GM23338 (cell line): ENCODE data around the gene BAHCC1. TPM values are rescaled to one million over a fixed set of nuclear protein-coding genes. Genes with fewer than 3 reads are reported as not detected.

Experiments used
- ATAC-seq: fragments of 200-7000 bp; cut with Tn5 transposase; 3 replicates; pipeline ENCODE4 v1.9.1; 2020
- DNase-seq: peaks from one replicate; pipeline ENCODE4 v3.0.0-alpha.2; 2015; ENCODE audit warnings: low spot score
- H2AFZ ChIP-seq: fragments of 200-600 bp; sonication (generic); 2 replicates; pipeline ENCODE4 v1.8.0; 2016; ENCODE audit warnings: antibody characterized with exemption, mild to moderate bottlenecking, moderate library complexity
- H3F3A ChIP-seq: fragments of 200-600 bp; sonication (generic); replicated peaks from 2 replicates; pipeline ENCODE4 v1.8.0; 2017; ENCODE audit warnings: antibody characterized with exemption, mixed run types, low read depth
- H3K27ac ChIP-seq: fragments of 200-600 bp; sonication (generic); 2 replicates; pipeline ENCODE4 v1.6.1; 2016; ENCODE audit warnings: low read depth
- H3K27me3 ChIP-seq: fragments of 200-600 bp; sonication (generic); 2 replicates; pipeline ENCODE4 v1.8.0; 2016; ENCODE audit warnings: mild to moderate bottlenecking, mixed run types, moderate library complexity; ENCODE audit not compliant: insufficient read depth
- H3K36me3 ChIP-seq: fragments of 200-600 bp; sonication (generic); 2 replicates; pipeline ENCODE4 v1.8.0; 2016; ENCODE audit warnings: mild to moderate bottlenecking; ENCODE audit not compliant: insufficient read depth
- H3K4me1 ChIP-seq: fragments of 200-600 bp; sonication (generic); 2 replicates; pipeline ENCODE4 v1.8.0; 2016; ENCODE audit warnings: mild to moderate bottlenecking, moderate library complexity; ENCODE audit not compliant: insufficient read depth
- H3K4me2 ChIP-seq: fragments of 200-600 bp; sonication (generic); 2 replicates; pipeline ENCODE4 v1.7.1; 2017; ENCODE audit warnings: mixed run types
- H3K4me3 ChIP-seq: fragments of 200-600 bp; sonication (generic); 2 replicates; pipeline ENCODE4 v1.6.1; 2016; ENCODE audit warnings: mixed run types
- H3K79me2 ChIP-seq: fragments of 200-600 bp; sonication (generic); replicated peaks from 2 replicates; pipeline ENCODE4 v1.8.0; 2017; ENCODE audit warnings: mild to moderate bottlenecking; ENCODE audit not compliant: insufficient read depth
- H3K9me2 ChIP-seq: fragments of 200-600 bp; sonication (generic); 2 replicates; pipeline ENCODE4 v1.8.0; 2017; ENCODE audit not compliant: insufficient read depth
- H4K20me1 ChIP-seq: fragments of 200-600 bp; sonication (generic); replicated peaks from 2 replicates; pipeline ENCODE4 v1.8.0; 2017; ENCODE audit warnings: mild to moderate bottlenecking; ENCODE audit not compliant: insufficient read depth
- H3K27ac Mint-ChIP-seq: 2 replicates; pipeline ENCODE4 v1.8.0; 2020; ENCODE audit warnings: inconsistent platforms, mild to moderate bottlenecking, moderate library complexity, mixed read lengths
- H3K27me3 Mint-ChIP-seq: 3 replicates; pipeline ENCODE4 v1.8.0; 2022; ENCODE audit warnings: low read depth, mild to moderate bottlenecking, moderate library complexity, mixed read lengths, inconsistent platforms; ENCODE audit not compliant: insufficient read depth, poor library complexity
- H3K36me3 Mint-ChIP-seq: 3 replicates; pipeline ENCODE4 v1.8.0; 2021; ENCODE audit warnings: low read depth, mild to moderate bottlenecking, inconsistent platforms, moderate library complexity, mixed read lengths
- H3K4me1 Mint-ChIP-seq: 3 replicates; pipeline ENCODE4 v1.8.0; 2020; ENCODE audit warnings: mild to moderate bottlenecking, inconsistent platforms, mixed read lengths
- H3K4me3 Mint-ChIP-seq: 3 replicates; pipeline ENCODE4 v1.8.0; 2021; ENCODE audit warnings: moderate library complexity, mild to moderate bottlenecking, inconsistent platforms, mixed read lengths
- H3K9me3 Mint-ChIP-seq: 3 replicates; pipeline ENCODE4 v1.8.0; 2020; ENCODE audit warnings: moderate library complexity, mild to moderate bottlenecking, inconsistent platforms, mixed read lengths
- EZH2 ChIP-seq: fragments of 200-600 bp; sonication (generic); IDR thresholded peaks from one replicate; pipeline ENCODE4 v1.8.0; 2017; ENCODE audit warnings: antibody characterized with exemption, mild to moderate bottlenecking, low read depth; ENCODE audit not compliant: unreplicated experiment
- JUNB ChIP-seq: IDR thresholded peaks from one replicate; pipeline ENCODE4 v1.6.1; 2016; ENCODE audit warnings: antibody characterized with exemption; ENCODE audit not compliant: unreplicated experiment
- POLR2AphosphoS5 ChIP-seq: IDR thresholded peaks from 2 replicates; pipeline ENCODE4 v1.6.1; 2016; ENCODE audit warnings: antibody characterized with exemption, low read depth
- ZNF331 ChIP-seq: fragments of 250-450 bp; sonication (Bioruptor Pico); IDR thresholded peaks from 2 replicates; pipeline ENCODE4 v1.5.0; 2020; ENCODE audit warnings: low read depth, mild to moderate bottlenecking, moderate library complexity
- polyA plus RNA-seq: library from polyadenylated mRNA; unstranded; fragments of >200 nt; fragmentation: Nextera tagmentation; extraction: Ambion mirVana; gene quantifications from 2 replicates; pipeline ENCODE4 v1.2.1, GENCODE V29; 2016
- total RNA-seq: library from RNA; depleted of rRNA; stranded (reverse); fragments of >200 nt; shearing (Covaris generic); gene quantifications from 2 replicates; pipeline ENCODE4 v1.2.3, GENCODE V29; 2014
- TF ChIP-seq, protein P1 (sequence below), 2 experiments: fragments of 200-600 bp in 1 of 2; sonication (generic) in 1 of 2; conservative IDR thresholded peaks; 2 replicates each; pipeline versions ENCODE4 v1.5.1 to v1.6.1; 2016 to 2017; ENCODE audit warnings: antibody characterized with exemption in 2 of 2, low read depth in 2 of 2, mild to moderate bottlenecking in 2 of 2, moderate library complexity in 1 of 2
- TF ChIP-seq, protein P2 (sequence below): fragments of 250-450 bp; sonication (Bioruptor Pico); IDR thresholded peaks from 2 replicates; pipeline ENCODE4 v1.5.0; 2020; ENCODE audit warnings: mild to moderate bottlenecking, moderate library complexity

Gene BAHCC1
- total and polyA plus RNA-seq, 2 experiments from 2014 or later, result 0.24 to 1.1 TPM

DNA sequence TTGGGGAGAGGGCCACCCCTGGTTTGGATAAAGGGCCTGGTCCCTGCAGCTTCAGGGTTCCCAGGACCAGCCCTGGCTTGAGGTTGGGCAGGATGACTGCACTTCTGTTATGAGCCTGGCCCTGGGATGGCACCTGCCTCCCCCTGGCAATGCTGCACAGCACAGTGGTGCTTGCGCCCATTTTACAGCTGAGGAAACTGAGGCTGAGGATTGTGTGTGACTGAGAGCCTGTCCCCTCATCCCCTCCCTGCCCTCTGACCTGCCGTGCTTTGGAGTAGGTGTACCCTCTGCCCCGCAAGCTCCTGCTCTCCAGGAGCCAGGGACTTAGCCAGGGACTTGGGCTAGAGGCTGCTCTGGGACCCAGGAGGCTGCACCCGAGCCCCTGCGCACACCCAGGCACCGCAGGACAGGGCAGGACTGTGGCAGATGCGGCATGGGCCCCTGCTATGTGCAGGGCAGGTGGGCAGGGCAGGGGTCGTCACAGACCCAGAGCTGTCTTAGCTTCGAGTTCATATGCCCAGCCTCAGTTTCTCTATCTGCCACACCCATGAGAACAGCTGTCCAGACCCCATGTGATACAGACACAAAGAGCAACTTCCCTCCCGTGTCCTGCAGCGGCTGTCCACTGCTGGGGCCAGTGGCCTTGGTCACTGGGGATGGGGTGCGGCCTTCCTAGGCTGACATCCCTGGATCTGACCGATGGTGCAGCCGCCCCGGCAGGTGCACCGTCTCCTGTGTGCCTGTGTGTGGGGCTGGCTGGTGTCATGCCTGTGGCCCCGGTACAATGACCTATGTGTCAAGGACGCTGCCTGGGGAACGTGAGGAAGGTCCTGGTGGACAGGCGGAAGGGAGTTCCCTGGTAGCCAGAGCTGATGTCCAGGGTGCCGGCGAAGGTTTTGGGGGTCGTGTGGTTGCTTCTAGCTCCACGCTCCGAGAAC is 36.6 kb downstream of the BAHCC1 start (continued):
- TF ChIP-seq, protein P1, sequence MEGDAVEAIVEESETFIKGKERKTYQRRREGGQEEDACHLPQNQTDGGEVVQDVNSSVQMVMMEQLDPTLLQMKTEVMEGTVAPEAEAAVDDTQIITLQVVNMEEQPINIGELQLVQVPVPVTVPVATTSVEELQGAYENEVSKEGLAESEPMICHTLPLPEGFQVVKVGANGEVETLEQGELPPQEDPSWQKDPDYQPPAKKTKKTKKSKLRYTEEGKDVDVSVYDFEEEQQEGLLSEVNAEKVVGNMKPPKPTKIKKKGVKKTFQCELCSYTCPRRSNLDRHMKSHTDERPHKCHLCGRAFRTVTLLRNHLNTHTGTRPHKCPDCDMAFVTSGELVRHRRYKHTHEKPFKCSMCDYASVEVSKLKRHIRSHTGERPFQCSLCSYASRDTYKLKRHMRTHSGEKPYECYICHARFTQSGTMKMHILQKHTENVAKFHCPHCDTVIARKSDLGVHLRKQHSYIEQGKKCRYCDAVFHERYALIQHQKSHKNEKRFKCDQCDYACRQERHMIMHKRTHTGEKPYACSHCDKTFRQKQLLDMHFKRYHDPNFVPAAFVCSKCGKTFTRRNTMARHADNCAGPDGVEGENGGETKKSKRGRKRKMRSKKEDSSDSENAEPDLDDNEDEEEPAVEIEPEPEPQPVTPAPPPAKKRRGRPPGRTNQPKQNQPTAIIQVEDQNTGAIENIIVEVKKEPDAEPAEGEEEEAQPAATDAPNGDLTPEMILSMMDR (conservative IDR thresholded peaks at IDR 0.05; ENCODE audit: low read depth in 2 of 2), result no peak
- no peak for TF ChIP-seq POLR2AphosphoS5
- no peak for TF ChIP-seq ZNF331 (CRISPR knock-in tag)
- TF ChIP-seq, protein P2, sequence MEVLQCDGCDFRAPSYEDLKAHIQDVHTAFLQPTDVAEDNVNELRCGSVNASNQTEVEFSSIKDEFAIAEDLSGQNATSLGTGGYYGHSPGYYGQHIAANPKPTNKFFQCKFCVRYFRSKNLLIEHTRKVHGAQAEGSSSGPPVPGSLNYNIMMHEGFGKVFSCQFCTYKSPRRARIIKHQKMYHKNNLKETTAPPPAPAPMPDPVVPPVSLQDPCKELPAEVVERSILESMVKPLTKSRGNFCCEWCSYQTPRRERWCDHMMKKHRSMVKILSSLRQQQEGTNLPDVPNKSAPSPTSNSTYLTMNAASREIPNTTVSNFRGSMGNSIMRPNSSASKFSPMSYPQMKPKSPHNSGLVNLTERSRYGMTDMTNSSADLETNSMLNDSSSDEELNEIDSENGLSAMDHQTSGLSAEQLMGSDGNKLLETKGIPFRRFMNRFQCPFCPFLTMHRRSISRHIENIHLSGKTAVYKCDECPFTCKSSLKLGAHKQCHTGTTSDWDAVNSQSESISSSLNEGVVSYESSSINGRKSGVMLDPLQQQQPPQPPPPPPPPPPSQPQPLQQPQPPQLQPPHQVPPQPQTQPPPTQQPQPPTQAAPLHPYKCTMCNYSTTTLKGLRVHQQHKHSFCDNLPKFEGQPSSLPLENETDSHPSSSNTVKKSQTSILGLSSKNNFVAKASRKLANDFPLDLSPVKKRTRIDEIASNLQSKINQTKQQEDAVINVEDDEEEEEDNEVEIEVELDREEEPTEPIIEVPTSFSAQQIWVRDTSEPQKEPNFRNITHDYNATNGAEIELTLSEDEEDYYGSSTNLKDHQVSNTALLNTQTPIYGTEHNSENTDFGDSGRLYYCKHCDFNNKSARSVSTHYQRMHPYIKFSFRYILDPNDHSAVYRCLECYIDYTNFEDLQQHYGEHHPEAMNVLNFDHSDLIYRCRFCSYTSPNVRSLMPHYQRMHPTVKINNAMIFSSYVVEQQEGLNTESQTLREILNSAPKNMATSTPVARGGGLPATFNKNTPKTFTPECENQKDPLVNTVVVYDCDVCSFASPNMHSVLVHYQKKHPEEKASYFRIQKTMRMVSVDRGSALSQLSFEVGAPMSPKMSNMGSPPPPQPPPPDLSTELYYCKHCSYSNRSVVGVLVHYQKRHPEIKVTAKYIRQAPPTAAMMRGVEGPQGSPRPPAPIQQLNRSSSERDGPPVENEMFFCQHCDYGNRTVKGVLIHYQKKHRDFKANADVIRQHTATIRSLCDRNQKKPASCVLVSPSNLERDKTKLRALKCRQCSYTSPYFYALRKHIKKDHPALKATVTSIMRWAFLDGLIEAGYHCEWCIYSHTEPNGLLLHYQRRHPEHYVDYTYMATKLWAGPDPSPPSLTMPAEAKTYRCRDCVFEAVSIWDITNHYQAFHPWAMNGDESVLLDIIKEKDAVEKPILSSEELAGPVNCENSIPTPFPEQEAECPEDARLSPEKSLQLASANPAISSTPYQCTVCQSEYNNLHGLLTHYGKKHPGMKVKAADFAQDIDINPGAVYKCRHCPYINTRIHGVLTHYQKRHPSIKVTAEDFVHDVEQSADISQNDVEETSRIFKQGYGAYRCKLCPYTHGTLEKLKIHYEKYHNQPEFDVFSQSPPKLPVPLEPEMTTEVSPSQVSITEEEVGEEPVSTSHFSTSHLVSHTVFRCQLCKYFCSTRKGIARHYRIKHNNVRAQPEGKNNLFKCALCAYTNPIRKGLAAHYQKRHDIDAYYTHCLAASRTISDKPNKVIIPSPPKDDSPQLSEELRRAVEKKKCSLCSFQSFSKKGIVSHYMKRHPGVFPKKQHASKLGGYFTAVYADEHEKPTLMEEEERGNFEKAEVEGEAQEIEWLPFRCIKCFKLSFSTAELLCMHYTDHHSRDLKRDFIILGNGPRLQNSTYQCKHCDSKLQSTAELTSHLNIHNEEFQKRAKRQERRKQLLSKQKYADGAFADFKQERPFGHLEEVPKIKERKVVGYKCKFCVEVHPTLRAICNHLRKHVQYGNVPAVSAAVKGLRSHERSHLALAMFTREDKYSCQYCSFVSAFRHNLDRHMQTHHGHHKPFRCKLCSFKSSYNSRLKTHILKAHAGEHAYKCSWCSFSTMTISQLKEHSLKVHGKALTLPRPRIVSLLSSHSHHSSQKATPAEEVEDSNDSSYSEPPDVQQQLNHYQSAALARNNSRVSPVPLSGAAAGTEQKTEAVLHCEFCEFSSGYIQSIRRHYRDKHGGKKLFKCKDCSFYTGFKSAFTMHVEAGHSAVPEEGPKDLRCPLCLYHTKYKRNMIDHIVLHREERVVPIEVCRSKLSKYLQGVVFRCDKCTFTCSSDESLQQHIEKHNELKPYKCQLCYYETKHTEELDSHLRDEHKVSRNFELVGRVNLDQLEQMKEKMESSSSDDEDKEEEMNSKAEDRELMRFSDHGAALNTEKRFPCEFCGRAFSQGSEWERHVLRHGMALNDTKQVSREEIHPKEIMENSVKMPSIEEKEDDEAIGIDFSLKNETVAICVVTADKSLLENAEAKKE (CRISPR knock-in tag), result no peak
- TF ChIP-seq EZH2, result no peak

DNA sequence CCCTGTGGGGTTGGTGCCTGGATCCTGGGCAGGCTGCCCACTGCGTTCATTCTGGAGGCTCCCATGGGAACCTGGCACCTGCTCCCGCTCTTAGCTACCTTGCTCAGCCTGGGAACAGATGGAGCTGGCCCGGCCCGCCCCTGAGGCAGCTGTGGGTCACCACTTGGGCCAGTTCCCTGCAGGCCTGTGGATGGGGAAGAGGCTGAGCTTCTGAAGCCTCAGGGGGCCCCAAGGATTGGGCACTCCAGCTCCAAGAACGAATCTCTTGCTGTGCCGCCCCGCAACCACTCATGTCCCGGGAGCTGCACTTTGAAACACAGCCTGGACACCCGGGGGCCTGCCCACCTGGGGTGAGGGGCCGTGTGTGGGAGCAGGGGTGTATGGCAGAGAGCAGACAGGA is 37.7 kb downstream of the BAHCC1 start:
- Histone ChIP-seq H2AFZ (no peak overlapping the region), H4K20me1 (no peaks in the 10 kb centered on the region), H3K4me1 (no peaks in the 10 kb centered on the region), H3K27me3 (no peaks in the 10 kb centered on the region), H3F3A (no peaks in the 10 kb centered on the region), H3K4me3 (no peak overlapping the region), H3K9me2 (no peaks in the 10 kb centered on the region), H3K4me2 (no peak overlapping the region), H3K79me2 (no peaks in the 10 kb centered on the region), H3K36me3 (no peaks in the 10 kb centered on the region), H3K27ac (no peak overlapping the region)
- H3K27ac Mint-ChIP-seq, result no peak overlapping the region
- H3K9me3 Mint-ChIP-seq, result no peaks in the 10 kb centered on the region
- TF ChIP-seq ZNF331 (CRISPR knock-in tag), result no peak
- TF ChIP-seq, protein P1 (conservative IDR thresholded peaks at IDR 0.05; ENCODE audit: low read depth in 2 of 2), result no peak
- no peak for TF ChIP-seq JUNB
- H3K27me3 Mint-ChIP-seq, result peaks cover 2% of the 10 kb centered on the region
- H3K4me3 Mint-ChIP-seq, result no peak overlapping the region
- no peaks in the 10 kb centered on the region for H3K36me3 Mint-ChIP-seq
- no peak for DNase-seq
- ATAC-seq, result no peak
- no peaks in the 10 kb centered on the region for H3K4me1 Mint-ChIP-seq
